Measurements from ENCODE around the gene CFAP300. TPM values are rescaled to one million over a fixed set of nuclear protein-coding genes. Genes with fewer than 3 reads are reported as not detected.

Gene CFAP300
- total RNA-seq, 2 donors from 2014 or later = not detected

DNA sequence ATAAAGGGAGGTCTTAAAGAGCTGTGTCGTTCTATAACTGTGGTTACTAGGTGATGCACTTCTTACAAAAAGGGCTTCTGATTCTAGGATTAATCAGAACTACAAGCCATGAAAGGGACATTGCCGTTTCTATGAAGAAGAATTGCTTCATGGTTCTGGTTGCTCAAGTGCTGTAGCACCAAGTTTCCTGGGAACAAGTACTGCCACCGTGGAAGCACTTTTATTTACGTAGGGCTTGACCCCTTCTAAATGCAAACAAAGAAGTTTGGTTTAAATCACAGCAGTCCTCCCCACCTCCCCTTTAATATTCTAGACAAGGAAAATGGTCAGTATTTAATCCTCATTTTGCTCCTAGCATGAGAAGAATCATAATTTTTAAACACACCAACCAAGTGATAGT is 72.8 kb downstream of the CFAP300 start:
- Mint-ChIP-seq H3K4me1 (ENCODE audit: low read depth) (no peaks in the 10 kb centered on the region), H3K27ac (no peak overlapping the region), H3K36me3 (ENCODE audit: insufficient read depth in 2 of 2) (peaks cover 0 to 1% of the 10 kb centered on the region in 2 donors), H3K27me3 (ENCODE audit: low read depth) (peaks cover 33% of the 10 kb centered on the region), H3K4me3 (no peak overlapping the region), H3K9me3 (no peaks in the 10 kb centered on the region)
- DNase-seq (no peak), ATAC-seq (replicated peaks in 1 of 2) (no peak)

DNA sequence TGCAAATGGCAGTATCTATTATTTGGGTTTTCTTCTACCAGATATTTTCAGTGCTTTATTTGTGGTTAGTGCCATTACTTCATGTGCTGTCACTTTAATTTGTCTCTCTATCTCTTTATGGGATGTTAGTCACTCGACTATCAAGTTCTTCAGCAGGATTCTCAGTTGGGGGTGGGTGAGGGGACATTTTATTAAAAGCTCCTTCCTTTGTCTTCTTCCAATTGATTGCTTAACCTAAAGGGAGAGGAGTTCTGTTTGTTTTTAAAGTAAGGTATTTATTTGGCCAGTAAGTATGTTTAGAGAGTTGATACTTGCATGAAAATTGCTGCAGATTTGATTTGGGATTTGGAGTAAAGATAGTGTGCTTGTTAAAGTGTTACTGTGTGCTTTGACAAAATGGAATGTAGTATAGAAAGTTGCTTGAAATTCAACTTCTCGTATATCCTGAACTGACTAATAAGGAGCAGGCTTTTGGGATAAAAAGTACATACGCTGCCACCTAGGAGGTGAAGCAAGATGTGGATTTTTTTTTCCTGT is 73.3 kb downstream of the CFAP300 start:
- no peaks in the 10 kb centered on the region for H3K9me3 Mint-ChIP-seq
- no peak overlapping the region for H3K27ac Mint-ChIP-seq
- DNase-seq = no peak
- peaks cover 28% of the 10 kb centered on the region for H3K27me3 Mint-ChIP-seq (ENCODE audit: low read depth)
- no peak for ATAC-seq (replicated peaks in 1 of 2)
- no peaks in the 10 kb centered on the region for H3K4me1 Mint-ChIP-seq (ENCODE audit: low read depth)
- H3K4me3 Mint-ChIP-seq = no peak overlapping the region
- peaks cover 0 to 1% of the 10 kb centered on the region in 2 donors for H3K36me3 Mint-ChIP-seq (ENCODE audit: insufficient read depth in 2 of 2)

DNA sequence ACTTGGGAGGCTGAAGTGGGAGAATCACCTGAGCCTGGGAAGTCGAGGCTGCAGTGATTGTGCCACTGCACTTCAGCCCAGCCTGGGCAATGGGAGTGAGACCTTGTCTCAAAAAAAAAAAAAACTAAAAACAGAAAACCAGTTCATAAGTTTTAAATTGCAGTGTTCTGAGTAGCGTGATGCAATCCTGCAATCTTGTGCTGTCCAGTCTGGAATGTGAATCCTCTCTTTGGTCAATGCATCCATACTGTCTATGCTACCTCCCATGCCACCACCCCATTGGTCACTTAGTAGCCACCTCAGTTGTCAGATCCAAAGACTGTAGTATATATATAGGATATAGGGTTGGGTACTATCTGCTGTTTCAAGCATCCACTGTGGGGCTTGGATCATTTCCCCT is 74.1 kb downstream of the CFAP300 start:
- Mint-ChIP-seq H3K36me3 (ENCODE audit: insufficient read depth in 2 of 2) (peaks cover 0 to 1% of the 10 kb centered on the region in 2 donors), H3K9me3 (no peaks in the 10 kb centered on the region), H3K27me3 (ENCODE audit: low read depth) (peaks cover 21% of the 10 kb centered on the region), H3K4me1 (ENCODE audit: low read depth) (no peaks in the 10 kb centered on the region), H3K27ac (no peak overlapping the region), H3K4me3 (no peak overlapping the region)
- ATAC-seq (replicated peaks in 1 of 2) = no peak
- no peak for DNase-seq

Other genes with a start within 250 kb of the CFAP300 start
- 1 to 10 TPM; 1.8 to 2.0 TPM for gene CEP126, start 132.4 kb upstream of the CFAP300 start, total RNA-seq
- gene ANGPTL5, start 130.9 kb upstream of the CFAP300 start, total RNA-seq = not detected
- gene YAP1, start 63.0 kb downstream of the CFAP300 start, total RNA-seq = under 1 TPM; 0.22 to 0.63 TPM